GM21786 (cell line): ENCODE data around the gene TLL1.

Experiments used
- ATAC-seq: cut with Tn5 transposase; IDR thresholded peaks from one replicate; pipeline ENCODE4 v1.9.1; 2021; ENCODE audit not compliant: unreplicated experiment

TLL1 gene

DNA sequence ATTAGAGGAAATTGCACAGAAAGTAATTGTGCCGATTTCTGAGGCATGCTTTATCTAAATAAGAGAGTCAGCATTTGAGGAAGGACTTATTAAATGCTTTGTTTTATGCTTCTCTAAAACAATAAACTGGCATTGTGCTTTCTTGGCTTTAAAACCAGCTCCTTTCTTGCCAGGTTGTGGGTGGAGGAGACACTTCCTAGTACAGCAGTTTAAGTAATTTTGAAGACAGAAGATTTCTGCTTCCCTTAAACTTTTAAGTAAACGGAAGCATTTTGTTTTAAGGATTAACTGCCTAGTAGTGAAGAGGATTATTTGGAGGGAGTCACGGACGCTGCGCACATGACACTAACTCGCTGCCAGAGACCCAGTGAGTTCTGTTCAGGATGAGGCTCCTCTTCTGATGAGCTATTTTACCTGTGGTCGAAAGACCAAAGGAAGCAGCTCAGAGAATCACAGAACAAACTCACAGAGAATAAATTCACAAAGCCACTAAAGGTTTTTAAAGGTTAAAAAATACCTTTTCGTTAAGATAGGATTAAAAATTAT, 169.5 kb downstream of the TLL1 start:
- no peak for ATAC-seq

DNA sequence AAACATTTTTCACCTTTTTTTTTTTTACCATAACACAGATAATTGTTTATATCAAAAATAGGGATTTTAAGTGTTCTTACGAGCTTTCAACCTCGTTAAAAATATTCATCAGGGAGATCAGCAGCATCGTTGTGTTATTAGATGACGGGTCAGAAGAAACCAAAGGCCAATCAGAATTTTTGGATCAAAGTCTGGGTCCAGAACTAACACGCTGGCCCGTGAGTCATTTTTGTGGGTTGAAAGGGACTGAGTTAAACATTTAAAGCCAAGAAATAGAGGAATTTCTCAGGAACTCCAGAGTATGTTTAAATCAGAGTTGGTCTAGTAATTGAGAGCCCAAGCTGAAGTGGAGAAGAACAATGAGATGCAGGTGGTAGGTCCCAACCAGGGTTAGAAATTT, 170.8 kb downstream of the TLL1 start:
- no peak for ATAC-seq

DNA sequence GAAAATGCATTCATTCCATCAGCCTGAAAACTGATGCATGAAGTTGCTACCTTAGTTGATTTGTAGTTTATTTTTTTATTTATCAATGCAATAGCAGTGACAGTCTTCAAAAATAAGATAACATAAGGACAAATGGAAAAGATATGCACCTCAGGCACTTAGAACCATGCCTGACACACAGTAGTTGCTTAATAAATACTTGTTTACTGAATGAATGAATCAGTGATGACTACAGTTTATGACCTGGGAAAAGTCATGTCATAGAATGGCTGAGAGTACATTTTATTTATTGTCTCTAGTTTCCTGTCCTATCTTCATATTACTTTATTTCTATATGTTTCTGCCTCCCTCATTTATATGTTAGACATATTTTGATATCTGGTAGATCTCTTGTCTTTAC, 171.8 kb downstream of the TLL1 start:
- no peak for ATAC-seq

DNA sequence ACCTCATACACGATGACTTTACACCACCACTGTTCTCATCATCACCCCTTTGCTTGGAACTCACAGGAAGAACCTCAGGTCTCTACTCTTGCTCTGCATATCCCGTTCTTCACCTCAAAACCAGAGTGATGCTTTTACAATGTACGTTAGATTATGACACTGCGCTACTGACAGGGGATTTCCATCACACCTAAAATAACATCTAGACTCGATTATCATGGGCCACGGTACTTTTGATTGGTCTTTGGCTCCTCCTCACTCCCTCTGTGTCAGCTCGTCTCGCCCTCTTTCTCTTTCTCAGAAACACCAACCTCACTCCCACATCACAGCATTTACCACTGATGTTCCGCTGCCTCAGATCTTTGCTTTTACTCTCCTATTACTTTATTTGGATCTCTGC, 172.4 kb downstream of the TLL1 start:
- ATAC-seq, result peak; percentile 65

DNA sequence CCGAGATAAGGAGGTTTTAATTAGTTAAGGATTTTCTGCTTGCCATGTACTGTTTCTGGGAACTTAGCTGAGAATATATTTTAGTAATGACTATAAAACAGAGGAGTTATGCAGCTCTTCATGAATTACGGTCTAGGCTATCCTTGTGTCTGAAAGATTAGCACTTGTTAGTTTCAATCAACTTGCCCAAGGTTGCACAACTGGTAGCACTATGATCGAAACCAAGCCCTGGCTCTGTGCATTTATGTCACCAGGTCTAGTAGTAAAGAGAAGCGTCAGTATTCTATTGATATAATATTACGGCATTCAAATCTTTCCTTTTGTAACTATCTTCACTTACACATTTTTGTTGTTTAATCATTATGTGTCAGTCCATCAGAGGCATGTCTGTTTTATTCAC, 176.0 kb downstream of the TLL1 start:
- ATAC-seq, result no peak

DNA sequence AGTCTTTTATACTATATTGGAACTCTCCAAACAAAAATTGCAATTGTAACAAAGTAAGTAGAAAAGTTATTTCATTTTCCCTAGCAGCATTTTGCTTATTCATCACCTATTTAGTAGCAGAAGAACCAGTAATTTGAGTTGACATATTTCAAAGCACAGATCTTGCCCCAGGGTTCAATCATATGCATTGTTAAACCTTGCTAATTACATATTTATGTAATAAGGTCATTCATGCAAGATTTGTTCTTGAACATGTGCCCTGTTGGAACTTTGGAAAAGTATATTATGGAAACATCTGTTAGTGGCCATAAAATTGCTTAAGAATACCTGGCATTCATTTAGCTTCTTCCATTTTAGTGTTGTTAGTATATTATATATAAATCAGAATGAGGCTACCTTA, 191.7 kb downstream of the TLL1 start:
- no peak for ATAC-seq

DNA sequence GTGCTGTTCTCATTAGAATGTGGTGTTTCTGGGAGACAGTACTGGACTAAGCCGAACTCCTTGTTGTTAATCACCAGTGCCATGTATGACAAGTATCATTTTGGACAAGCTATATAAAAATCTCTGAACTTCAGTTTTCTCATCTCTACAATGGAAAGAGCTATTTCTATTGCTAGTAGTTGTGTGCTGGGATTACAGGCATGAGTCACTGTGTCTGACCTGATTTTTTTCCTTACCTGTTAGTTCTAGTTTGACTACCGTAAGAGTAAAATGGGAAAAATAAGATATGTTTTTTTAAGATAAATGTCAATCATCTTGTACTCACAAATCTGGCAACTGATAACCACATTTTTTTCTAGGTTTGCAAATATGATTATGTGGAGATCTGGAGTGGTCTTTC, 192.3 kb downstream of the TLL1 start:
- no peak for ATAC-seq

DNA sequence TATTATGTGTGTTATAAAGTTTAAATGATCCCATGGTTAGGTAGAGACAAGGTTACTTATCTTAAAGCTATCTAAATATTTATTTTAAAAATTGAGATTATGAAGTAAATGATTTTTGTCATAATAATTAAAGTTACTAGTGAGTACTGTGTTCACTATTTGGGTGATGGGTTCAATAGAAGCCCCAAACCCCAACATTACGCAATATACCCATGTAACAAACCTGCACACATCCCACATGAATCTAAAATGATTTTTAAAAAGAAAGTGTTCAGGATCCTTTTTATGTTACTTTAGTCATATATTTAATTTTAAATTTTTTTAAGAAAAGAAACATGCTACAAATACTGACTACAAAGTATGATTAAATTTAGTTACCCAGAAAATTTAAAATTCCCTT, 193.9 kb downstream of the TLL1 start:
- ATAC-seq, result no peak

DNA sequence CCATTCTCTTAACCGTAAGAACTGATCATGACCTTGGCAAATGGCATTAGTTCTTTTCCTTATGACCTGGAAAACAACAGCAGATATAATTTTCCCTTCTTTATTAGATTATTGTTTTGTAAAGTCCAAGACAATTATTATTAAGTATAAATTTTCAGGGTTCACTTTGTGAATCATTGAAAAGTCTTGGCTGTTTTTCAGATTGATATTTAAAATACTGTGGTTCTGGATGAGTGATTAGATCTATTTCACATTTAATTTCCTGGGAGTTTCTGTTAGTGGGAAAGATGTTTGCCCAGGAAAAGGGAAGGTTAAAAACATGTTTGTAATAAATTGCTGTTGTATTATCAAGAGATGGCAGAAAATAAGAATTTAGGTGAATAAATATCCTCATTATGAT, 194.9 kb downstream of the TLL1 start:
- ATAC-seq, result no peak

DNA sequence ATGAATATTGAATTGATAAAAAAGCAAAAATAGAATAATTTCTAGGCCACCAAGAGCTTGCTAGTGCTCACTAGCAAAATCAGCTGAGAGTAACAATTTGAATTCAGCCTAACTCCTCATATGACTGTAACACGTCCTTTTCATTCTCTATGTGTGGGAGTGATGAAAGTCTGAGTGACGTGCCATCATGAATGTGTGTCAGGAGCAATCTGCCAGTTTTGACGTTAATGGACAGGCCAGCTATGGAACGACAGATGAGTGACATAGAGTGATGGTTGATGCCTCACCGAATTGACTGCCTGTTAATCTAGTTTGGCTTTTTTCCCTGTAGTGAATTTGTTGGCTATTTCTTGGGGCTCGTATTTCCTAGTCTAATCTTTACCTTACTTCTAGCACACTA, 200.7 kb downstream of the TLL1 start:
- no peak for ATAC-seq

DNA sequence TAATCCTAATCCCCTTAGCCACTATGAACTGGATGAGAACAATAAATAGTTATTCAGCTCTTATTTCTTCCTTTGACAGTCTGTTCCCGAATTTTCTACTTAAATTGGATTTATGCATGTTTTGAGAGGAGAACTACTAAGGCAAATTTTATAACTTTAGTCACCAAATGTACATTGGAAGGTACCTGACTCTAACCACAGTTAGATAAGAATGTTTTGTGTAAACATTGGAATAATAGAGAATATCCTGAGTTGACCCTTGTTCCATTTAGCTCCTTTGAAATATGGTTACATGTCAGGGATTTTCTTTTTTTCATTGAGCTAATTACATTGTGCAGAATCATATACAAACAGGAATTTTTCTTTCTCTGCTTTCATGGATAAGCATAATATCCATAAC, 202.6 kb downstream of the TLL1 start:
- ATAC-seq, result no peak

DNA sequence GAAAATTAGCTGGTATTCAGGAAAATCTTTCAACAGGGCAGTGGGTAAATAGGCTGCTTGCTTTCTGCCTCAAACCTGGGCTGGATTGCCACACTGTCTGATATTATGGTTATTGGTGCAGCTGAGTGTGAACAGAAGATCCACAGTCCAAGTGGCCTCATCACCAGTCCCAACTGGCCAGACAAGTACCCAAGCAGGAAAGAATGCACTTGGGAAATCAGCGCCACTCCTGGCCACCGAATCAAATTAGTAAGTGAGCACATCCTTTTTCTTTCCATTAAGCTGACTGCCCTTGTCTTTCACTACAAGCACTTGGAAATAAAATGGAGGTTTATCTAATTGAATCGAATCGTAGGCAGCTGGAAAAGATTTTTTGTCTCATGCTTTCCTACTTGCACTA, 204.7 kb downstream of the TLL1 start:
- no peak for ATAC-seq

DNA sequence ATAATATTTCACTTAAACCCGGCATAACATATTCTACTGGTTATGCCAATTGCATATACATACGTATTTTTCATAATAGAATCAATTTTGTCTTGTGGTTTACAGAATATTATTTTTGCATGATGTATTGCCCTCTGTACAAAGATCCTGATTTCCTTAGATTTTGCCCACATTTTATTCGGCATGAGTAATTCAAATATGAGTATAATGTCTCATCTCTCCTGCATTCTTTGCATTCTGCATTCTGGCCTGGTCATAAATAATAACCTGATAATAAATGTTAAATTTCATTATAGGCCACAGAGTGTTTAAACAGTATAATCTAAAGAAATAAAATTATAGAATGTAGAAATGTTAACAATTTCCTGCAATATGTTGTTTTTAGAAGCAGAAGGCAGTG, 205.3 kb downstream of the TLL1 start:
- no peak for ATAC-seq

DNA sequence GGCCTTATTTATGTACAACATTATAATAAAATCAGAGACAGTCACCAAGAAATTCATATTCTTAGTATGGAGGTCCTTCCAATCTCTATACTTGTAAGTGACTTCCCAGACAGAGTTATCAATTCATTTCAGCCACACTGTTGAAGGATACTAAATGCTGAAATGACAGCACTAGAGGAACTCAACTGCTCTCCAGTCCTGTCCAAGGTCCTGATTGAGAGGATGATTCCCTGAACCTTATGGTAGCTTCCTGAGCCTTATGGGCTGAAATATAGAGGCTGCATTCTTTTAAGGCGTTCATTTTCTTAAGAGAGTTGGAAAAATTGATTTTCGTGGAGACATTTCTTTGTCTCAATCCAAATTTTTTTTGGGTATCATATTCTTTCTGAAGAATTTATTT, 205.9 kb downstream of the TLL1 start:
- no peak for ATAC-seq

DNA sequence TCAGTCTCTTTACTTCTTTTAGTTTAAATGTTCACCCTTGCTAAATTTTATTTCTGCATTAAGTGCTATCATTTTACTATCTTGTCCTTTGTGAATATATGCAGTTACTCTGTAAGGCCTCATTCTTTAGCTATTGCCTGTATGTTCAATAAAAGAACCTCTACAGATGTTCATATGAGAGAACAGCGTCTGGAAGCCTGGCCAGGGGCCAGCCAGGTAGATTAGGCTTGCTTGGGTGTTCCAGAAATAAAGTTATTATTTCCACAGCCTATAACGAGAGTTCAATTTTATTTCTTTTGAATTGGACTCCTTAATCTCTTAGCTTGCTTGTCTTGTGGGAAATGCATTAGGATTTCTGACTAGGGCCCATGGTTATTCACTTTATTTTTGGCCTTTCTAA, 214.5 kb downstream of the TLL1 start:
- no peak for ATAC-seq

DNA sequence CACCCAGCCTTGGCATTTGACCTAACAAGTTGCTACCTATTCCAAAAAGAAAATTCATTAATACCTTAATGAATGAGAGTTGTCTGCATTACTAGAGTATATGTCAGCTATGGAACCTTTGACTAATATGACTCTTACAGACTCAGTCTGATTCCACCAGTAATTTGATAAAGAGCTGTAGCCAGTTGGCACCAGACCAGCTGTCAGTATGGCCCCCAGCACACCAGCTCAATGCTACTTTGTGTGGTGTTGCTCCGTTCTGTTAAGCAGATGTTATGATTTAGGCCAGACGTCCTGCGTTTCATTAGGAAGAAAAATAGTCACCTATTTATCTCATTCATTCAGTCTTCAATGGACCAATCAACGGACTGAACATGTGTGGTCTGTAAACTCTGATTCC, 215.5 kb downstream of the TLL1 start:
- no peak for ATAC-seq

DNA sequence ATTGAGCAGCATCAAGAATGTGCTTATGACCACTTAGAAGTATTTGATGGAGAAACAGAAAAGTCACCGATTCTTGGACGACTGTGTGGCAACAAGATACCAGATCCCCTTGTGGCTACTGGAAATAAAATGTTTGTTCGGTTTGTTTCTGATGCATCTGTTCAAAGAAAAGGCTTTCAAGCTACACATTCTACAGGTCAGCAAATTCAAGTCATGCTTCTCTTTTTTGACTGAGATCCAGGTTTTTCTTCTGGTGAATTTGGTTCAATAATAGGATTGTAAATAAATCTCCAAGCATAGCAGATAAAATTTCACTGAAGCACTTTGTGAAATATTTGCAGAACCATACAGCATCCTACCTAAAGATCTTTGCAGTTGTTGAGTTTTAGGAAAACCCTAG, 218.1 kb downstream of the TLL1 start:
- ATAC-seq, result no peak

DNA sequence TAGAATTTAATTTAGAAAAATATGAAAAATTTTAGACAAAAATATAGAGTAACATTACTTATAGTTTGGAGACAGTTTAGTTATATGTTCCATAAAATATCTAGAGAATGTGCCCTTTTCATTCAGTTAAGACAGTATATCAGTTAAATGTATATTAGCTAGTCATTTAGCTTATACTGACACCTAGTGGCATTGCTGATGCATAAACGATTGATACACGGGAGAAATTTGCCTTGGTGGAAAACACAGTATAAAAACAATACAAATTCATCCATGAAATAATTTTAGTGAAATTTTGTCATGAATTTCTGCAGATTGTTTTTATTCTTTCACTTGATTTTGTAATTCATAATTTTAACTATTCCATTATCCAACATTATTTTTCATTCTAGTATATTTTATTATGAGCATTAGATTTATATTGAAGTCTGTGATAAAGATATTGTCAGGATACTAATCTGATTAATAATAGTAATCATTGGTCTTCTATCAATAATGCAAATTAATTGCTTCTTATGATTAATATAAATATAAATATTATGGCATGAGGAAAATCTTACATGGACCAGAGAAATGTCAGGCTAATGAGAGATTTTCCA, 219.0 kb downstream of the TLL1 start:
- ATAC-seq, result peak; percentile 74

DNA sequence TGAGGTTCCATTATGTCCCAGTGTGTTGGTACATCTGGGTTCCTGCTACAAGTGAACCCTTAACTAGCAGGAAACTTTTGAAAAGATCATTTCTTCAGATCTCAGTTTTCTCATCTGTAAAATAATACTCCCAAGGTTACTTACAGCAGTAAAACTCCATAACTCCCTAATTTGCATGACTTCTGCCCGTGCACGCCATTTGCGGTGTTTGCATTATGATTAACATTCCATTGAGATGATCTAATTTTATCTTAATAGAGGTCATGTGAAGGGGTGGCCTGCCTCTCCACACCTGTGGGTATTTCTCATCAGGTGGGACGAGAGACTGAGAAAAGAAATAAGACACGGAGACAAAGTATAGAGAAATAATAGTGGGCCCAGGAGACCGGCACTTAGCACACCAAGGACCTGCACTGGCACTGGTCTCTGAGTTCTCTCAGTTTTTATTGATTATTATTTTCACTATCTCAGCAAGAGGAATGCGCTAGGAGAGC, 219.8 kb downstream of the TLL1 start:
- no peak for ATAC-seq

DNA sequence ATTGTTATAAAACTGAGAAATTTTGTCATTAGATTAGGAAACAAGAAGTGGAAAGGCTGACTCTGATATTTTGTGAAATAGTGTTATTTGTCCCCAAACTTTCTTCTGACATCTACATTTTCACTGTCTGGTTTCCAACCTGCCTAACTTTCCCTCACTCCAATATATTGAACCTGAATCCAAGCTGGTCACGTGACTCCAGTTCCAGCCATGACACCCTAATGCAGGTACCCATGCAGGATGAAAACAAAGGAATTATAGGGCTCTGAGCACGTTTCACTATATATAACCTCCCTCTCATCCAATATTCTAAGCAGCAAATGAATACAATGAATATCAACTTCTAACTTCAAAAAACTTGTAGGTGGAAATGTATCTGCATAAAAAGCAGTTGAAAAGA, 231.6 kb downstream of the TLL1 start:
- ATAC-seq, result no peak

DNA sequence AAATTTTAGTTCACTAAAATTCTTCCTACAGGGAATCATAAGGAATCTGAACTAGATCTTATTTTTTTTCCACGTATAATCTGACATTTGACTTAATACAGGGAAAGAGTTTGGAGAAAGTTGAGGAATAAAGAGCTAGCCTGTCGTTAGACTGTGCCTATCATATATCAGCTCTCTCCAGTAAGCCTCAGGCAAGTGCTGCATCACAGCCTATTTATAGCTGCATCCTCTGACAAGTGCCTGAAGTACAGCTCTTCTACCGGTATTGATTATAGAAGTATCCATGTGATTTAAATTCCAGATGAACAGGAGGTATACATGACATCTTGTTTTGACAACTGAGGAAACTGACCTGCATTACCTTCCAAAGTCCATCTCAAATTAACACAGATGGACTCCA, 248.9 kb downstream of the TLL1 start:
- no peak for ATAC-seq

DNA sequence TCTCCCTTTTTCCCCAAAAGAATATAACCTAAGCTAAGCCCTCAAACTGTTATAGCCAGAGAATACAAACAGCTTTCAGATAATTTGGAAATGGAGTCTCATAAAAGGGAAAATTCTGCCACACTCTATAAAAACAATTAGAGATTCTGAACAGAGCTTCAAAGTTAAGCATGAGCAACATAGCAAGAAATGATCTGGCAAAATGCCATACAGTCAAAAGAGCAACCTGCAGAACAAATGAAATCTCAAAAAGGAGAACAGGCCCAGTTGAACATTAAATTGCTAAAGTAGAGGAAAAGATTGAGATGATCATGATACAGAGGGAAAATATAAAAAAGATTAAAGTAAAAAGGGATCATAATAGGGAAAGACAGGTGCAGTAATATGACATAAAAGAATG, 250.5 kb downstream of the TLL1 start:
- no peak for ATAC-seq

DNA sequence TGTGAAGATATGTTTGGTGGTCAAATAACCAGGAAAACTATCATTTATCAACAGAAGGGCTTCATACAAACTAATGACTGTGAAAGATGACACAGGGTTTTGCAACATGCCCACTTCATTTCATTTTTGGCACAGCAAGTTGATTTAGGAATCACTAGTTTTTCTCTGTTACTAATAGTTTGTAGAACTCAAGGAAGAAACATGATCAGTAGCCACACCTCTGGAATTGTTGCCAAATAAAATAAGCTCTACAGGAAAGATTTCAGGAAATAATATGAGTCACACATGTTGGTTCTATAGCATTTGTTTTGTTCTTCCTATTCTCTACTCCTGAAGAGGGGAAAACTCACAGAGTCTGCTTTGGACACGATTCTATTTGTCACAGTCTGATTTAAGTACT, 255.4 kb downstream of the TLL1 start:
- no peak for ATAC-seq
